H9 (cell line): Measurements from ENCODE around the gene TBL3. TPM values are rescaled to one million over a fixed set of nuclear protein-coding genes. Genes with fewer than 3 reads are reported as not detected.

Experiments used
- DNase-seq: peaks from one replicate; pipeline ENCODE4 v3.0.0-alpha.2; 2017
- H2AFZ ChIP-seq: one replicate; pipeline ENCODE4 v1.6.1; 2013; ENCODE audit warnings: mild to moderate bottlenecking, low read length, control low read depth, moderate library complexity
- H2AK5ac ChIP-seq: 2 replicates; pipeline ENCODE4 v1.6.1; 2013; ENCODE audit warnings: low read length, control low read depth, mixed read lengths; ENCODE audit not compliant: insufficient read length
- H2BK120ac ChIP-seq: one replicate; pipeline ENCODE4 v1.6.1; 2013; ENCODE audit warnings: low read depth, mild to moderate bottlenecking, low read length, control low read depth, inconsistent platforms; ENCODE audit not compliant: poor library complexity, severe bottlenecking
- H2BK12ac ChIP-seq: 2 replicates; pipeline ENCODE4 v1.6.1; 2013; ENCODE audit warnings: low read length, control low read depth, mixed read lengths, low read depth; ENCODE audit not compliant: insufficient read length
- H2BK15ac ChIP-seq: 2 replicates; pipeline ENCODE4 v1.6.1; 2013; ENCODE audit warnings: low read depth, low read length, control low read depth
- H2BK20ac ChIP-seq: one replicate; pipeline ENCODE4 v1.6.1; 2013; ENCODE audit warnings: low read depth, mild to moderate bottlenecking, low read length, control low read depth, inconsistent platforms; ENCODE audit not compliant: poor library complexity, severe bottlenecking
- H2BK5ac ChIP-seq: 2 replicates; pipeline ENCODE4 v1.6.1; 2013; ENCODE audit warnings: low read length, control low read depth, mixed read lengths; ENCODE audit not compliant: insufficient read length
- H3K14ac ChIP-seq: 2 replicates; pipeline ENCODE4 v1.6.1; 2013; ENCODE audit warnings: low read length, control low read depth; ENCODE audit not compliant: insufficient read depth
- H3K18ac ChIP-seq: 2 replicates; pipeline ENCODE4 v1.6.1; 2013; ENCODE audit warnings: low read depth, mild to moderate bottlenecking, mixed read lengths, low read length, control low read depth; ENCODE audit not compliant: insufficient read length
- H3K23ac ChIP-seq: 2 replicates; pipeline ENCODE4 v1.6.1; 2013; ENCODE audit warnings: low read length, control low read depth, mixed read lengths, low read depth; ENCODE audit not compliant: insufficient read length
- H3K23me2 ChIP-seq: 2 replicates; pipeline ENCODE4 v1.6.1; 2013; ENCODE audit warnings: low read depth, mild to moderate bottlenecking, mixed read lengths, low read length, control low read depth; ENCODE audit not compliant: insufficient read length, poor library complexity, severe bottlenecking
- H3K27ac ChIP-seq: 2 replicates; pipeline ENCODE4 v1.5.1; 2013; ENCODE audit warnings: low read length, control low read depth, mixed read lengths, low read depth; ENCODE audit not compliant: insufficient read length
- H3K27me3 ChIP-seq: 2 replicates; pipeline ENCODE4 v1.6.1; 2013; ENCODE audit warnings: low read length, control low read depth, inconsistent platforms; ENCODE audit not compliant: insufficient read depth
- H3K4ac ChIP-seq: 2 replicates; pipeline ENCODE4 v1.6.1; 2013; ENCODE audit warnings: low read depth, mild to moderate bottlenecking, control low read depth, inconsistent platforms, low read length, moderate library complexity
- H3K4me1 ChIP-seq: 2 replicates; pipeline ENCODE4 v1.6.1; 2013; ENCODE audit warnings: low read length, control low read depth, inconsistent platforms; ENCODE audit not compliant: insufficient read depth
- H3K4me2 ChIP-seq: 2 replicates; pipeline ENCODE4 v1.6.1; 2013; ENCODE audit warnings: low read length, control low read depth, mixed read lengths; ENCODE audit not compliant: insufficient read length, insufficient read depth
- H3K56ac ChIP-seq: 2 replicates; pipeline ENCODE4 v1.6.1; 2013; ENCODE audit warnings: low read depth, mild to moderate bottlenecking, mixed read lengths, low read length, control low read depth; ENCODE audit not compliant: insufficient read length
- H3K79me1 ChIP-seq: 2 replicates; pipeline ENCODE4 v1.6.1; 2013; ENCODE audit warnings: low read depth, mild to moderate bottlenecking, moderate library complexity, low read length, control low read depth, inconsistent platforms; ENCODE audit not compliant: insufficient read depth, poor library complexity, severe bottlenecking
- H3K79me2 ChIP-seq: 2 replicates; pipeline ENCODE4 v1.6.1; 2013; ENCODE audit warnings: low read length, control low read depth, inconsistent platforms; ENCODE audit not compliant: insufficient read depth
- H3K9ac ChIP-seq: 2 replicates; pipeline ENCODE4 v1.6.1; 2013; ENCODE audit warnings: low read length, control low read depth, mixed read lengths; ENCODE audit not compliant: insufficient read length; ENCODE audit errors: extremely low read depth
- H3K9me3 ChIP-seq: one replicate; pipeline ENCODE4 v1.6.1; 2013; ENCODE audit warnings: low read depth, low read length, inconsistent platforms; ENCODE audit not compliant: control insufficient read depth
- H3T11ph ChIP-seq: one replicate; pipeline ENCODE4 v1.6.1; 2013; ENCODE audit warnings: mild to moderate bottlenecking, low read length, control low read depth, inconsistent platforms
- H4K20me1 ChIP-seq: one replicate; pipeline ENCODE4 v1.6.1; 2013; ENCODE audit not compliant: control insufficient read depth, insufficient read length, insufficient read depth
- H4K5ac ChIP-seq: 2 replicates; pipeline ENCODE4 v1.6.1; 2013; ENCODE audit warnings: low read depth, mild to moderate bottlenecking, mixed read lengths, low read length, control low read depth; ENCODE audit not compliant: insufficient read length
- H4K8ac ChIP-seq: replicated peaks from 2 replicates; pipeline ENCODE4 v1.6.1; 2013; ENCODE audit warnings: low read length, control low read depth, mixed read lengths, low read depth; ENCODE audit not compliant: insufficient read length
- H4K91ac ChIP-seq: 2 replicates; pipeline ENCODE4 v1.6.1; 2013; ENCODE audit warnings: low read depth, mild to moderate bottlenecking, moderate library complexity, mixed read lengths, low read length, control low read depth; ENCODE audit not compliant: insufficient read length
- H3K27ac Mint-ChIP-seq, 3 experiments: 2 replicates in 2 of 3; 3 replicates in 1 of 3; pipeline ENCODE4 v1.8.0; 2020 to 2021; ENCODE audit warnings: mixed read lengths in 3 of 3, mild to moderate bottlenecking in 1 of 3, moderate library complexity in 1 of 3
- H3K27me3 Mint-ChIP-seq: 2 replicates; pipeline ENCODE4 v1.8.0; 2021; ENCODE audit warnings: low read depth, mild to moderate bottlenecking, moderate library complexity, mixed read lengths
- H3K36me3 Mint-ChIP-seq, 3 experiments: 2 replicates in 2 of 3; 3 replicates in 1 of 3; pipeline ENCODE4 v1.8.0; 2020 to 2021; ENCODE audit warnings: low read depth in 3 of 3, mixed read lengths in 3 of 3; ENCODE audit not compliant: insufficient read depth in 1 of 3
- H3K4me1 Mint-ChIP-seq, 2 experiments: 2 replicates each; pipeline ENCODE4 v1.8.0; 2020; ENCODE audit warnings: mixed read lengths in 2 of 2
- H3K4me3 Mint-ChIP-seq, 2 experiments: 2 replicates in 1 of 2; 3 replicates in 1 of 2; pipeline ENCODE4 v1.8.0; 2020 to 2021; ENCODE audit warnings: mild to moderate bottlenecking in 2 of 2, mixed read lengths in 2 of 2, moderate library complexity in 1 of 2
- H3K9me3 Mint-ChIP-seq, 2 experiments: 2 replicates in 1 of 2; 3 replicates in 1 of 2; pipeline ENCODE4 v1.8.0; 2020; ENCODE audit warnings: mild to moderate bottlenecking in 2 of 2, mixed read lengths in 2 of 2, moderate library complexity in 1 of 2
- CTCF ChIP-seq: fragments of 200-600 bp; sonication (generic); conservative IDR thresholded peaks from 3 replicates; pipeline ENCODE4 v1.8.0; 2021; ENCODE audit warnings: antibody characterized with exemption, mild to moderate bottlenecking
- WGBS: extraction: QIAGEN DNeasy Blood & Tissue Kit; methylation state at CpG from one replicate; pipeline ENCODE4 v1.1.7; 2013; ENCODE audit warnings: missing lambda C conversion rate, low lambda C conversion rate, mixed read lengths; ENCODE audit not compliant: insufficient read length; ENCODE audit errors: extremely low coverage; 5-methylcytosine and 5-hydroxymethylcytosine counted together
- total RNA-seq: library from RNA; stranded (reverse); gene quantifications from 2 replicates; pipeline ENCODE4 v1.2.1, GENCODE V29; 2021

The TBL3 gene
- total RNA-seq, 1 experiment from 2014 or later = 54.0 TPM

GRCh38 chr16:1972490-1972877 is 631 bp downstream of the TBL3 start:
- WGBS = no CpG with 5 or more reads among the region's 22 CpGs

More at GRCh38 chr16:1972490-1972877, 631 bp downstream of the TBL3 start:
- no peak overlapping the region for H2BK120ac ChIP-seq
- H2AK5ac ChIP-seq = no peak overlapping the region
- H3K27ac Mint-ChIP-seq = 0 out of 7 replicates have a peak overlapping the region, but pooled peaks of 1 of the 3 experiments have one; percentile 42
- H2BK20ac ChIP-seq = no peak overlapping the region
- no peak overlapping the region for H3T11ph ChIP-seq
- H2AFZ ChIP-seq = no peak overlapping the region
- no peaks in the 10 kb centered on the region for H3K27me3 Mint-ChIP-seq
- no peaks in the 10 kb centered on the region for H3K9me3 ChIP-seq
- H4K91ac ChIP-seq = no peak overlapping the region
- H3K9ac ChIP-seq = peak overlapping the region; percentile 68
- no peak for DNase-seq
- no peak overlapping the region for H3K14ac ChIP-seq
- no peaks in the 10 kb centered on the region for H3K27me3 ChIP-seq
- H2BK15ac ChIP-seq = no peak overlapping the region
- H3K23me2 ChIP-seq = peaks cover 8% of the 10 kb centered on the region
- H3K4me1 ChIP-seq = no peaks in the 10 kb centered on the region
- peaks cover 6% of the 10 kb centered on the region; the same call in 1 of the 2 replicates for H3K79me2 ChIP-seq
- H3K4me3 Mint-ChIP-seq = peak overlapping the region; percentile 93 to 96
- peaks cover 8 to 14% of the 10 kb centered on the region in 2 experiments for H3K4me1 Mint-ChIP-seq
- no peak overlapping the region for H4K8ac ChIP-seq
- no peak overlapping the region for H2BK5ac ChIP-seq
- H3K23ac ChIP-seq = no peak overlapping the region
- no peak overlapping the region for H3K4ac ChIP-seq
- no peaks in the 10 kb centered on the region; a peak in 2 of 5 replicates for H3K9me3 Mint-ChIP-seq
- no peak overlapping the region for H4K5ac ChIP-seq
- peaks cover 5% of the 10 kb centered on the region for H3K79me1 ChIP-seq
- H3K4me2 ChIP-seq = peak overlapping the region; percentile 62
- H3K27ac ChIP-seq = no peak overlapping the region
- no peaks in the 10 kb centered on the region for H4K20me1 ChIP-seq
- no peak overlapping the region for H2BK12ac ChIP-seq
- no peak overlapping the region for H3K18ac ChIP-seq
- TF ChIP-seq CTCF = no peak
- no peak overlapping the region for H3K56ac ChIP-seq
- H3K36me3 Mint-ChIP-seq = peaks cover 10 to 25% (median 25%) of the 10 kb centered on the region in 3 experiments
